NB4 (cell line): ENCODE data around the gene DNAJB1.
"Not testable (repeated sequence)": the region's sequence is repeated elsewhere in the genome, so short reads cannot be mapped to it uniquely, and the experiment has no call there.

ENCODE experiments used
- DNase-seq: peaks from one replicate; pipeline ENCODE4 v3.0.0; 2010; ENCODE audit warnings: low read depth
- H3K4me3 ChIP-seq: one replicate; pipeline ENCODE4 v1.5.1; 2011; ENCODE audit warnings: mild to moderate bottlenecking, low read depth, low read length, moderate library complexity
- MYC ChIP-seq: IDR thresholded peaks from 2 replicates; pipeline ENCODE4 v1.6.1; 2011; ENCODE audit warnings: low read depth, low read length
- POLR2A ChIP-seq: IDR thresholded peaks from 2 replicates; pipeline ENCODE4 v1.6.1; 2011; ENCODE audit warnings: mild to moderate bottlenecking; ENCODE audit not compliant: insufficient read length; ENCODE audit errors: extremely low read depth
- TF ChIP-seq, protein P1 (sequence below): IDR thresholded peaks from 2 replicates; pipeline ENCODE4 v1.6.1; 2011; ENCODE audit warnings: low read depth, low read length
- TF ChIP-seq, protein P2 (sequence below): IDR thresholded peaks from one replicate; pipeline ENCODE4 v1.5.1; 2012; ENCODE audit warnings: low read depth, low read length

The DNAJB1 gene

DNA sequence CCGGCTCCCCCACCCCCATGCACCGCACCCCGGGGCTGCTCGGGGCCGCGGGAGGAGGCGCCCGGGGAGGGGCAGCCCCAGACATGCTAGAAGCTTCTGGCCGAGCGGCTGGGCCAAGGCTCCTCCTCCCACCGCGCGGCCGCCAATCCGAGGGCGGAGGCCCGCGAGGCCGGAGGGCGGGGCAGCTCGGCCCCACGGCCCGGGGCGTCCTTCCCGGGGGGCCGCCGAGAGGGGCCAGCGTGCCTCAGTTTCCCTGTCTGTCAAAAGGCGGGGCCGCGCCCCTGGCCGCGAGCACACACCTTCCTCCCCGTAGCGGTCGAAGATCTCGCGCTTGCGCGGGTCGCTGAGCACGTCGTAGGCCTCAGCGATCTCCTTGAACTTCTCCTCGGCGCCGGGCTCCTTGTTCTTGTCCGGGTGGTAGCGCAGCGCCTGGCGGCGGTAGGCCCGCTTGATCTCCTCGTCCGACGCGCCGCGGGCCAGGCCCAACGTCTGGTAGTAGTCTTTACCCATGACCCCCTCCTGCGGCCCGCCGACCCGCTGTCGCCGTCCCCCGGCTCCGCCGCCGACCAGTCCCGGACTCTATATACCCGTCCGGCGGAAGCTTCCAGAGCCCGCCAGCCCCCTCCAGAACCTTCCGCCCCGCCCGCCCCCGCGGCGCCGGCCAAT, at the start of gene DNAJB1:
Gene DNAJB1 (minus strand): TSS at position 558 of the 666 bp plus-strand sequence. CDS start 48 bp downstream, at position 510.
- peak within 1 kb of the TSS; percentile 68 for H3K4me3 ChIP-seq
- peak; percentile 85 for TF ChIP-seq POLR2A
- TF ChIP-seq, protein P1, sequence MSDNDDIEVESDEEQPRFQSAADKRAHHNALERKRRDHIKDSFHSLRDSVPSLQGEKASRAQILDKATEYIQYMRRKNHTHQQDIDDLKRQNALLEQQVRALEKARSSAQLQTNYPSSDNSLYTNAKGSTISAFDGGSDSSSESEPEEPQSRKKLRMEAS, result no peak
- peak; percentile 72 for DNase-seq

DNA sequence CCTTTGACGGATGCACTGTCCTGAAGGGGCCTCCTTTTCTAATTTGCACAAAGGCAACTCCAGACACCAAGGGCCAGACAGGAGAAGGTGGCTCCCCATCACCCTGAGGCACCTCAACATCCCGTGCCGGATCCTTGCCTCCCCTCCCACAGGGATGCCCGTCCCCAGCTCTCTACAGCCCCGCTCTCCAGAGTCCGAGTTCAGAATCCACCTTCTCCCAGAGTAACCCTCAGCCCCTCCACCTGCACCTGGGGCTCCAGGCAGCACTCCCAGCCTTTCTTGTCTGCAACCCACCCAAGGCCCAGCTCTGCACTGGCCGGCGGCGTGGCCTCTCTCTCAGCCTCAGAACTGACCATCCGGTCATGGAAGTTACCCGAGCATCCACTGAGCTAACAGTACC, 48.9 kb upstream of the DNAJB1 start:
- no peak for DNase-seq
- H3K4me3 ChIP-seq, result no peak overlapping the region
- TF ChIP-seq, protein P1, result no peak
- no peak for TF ChIP-seq POLR2A

DNA sequence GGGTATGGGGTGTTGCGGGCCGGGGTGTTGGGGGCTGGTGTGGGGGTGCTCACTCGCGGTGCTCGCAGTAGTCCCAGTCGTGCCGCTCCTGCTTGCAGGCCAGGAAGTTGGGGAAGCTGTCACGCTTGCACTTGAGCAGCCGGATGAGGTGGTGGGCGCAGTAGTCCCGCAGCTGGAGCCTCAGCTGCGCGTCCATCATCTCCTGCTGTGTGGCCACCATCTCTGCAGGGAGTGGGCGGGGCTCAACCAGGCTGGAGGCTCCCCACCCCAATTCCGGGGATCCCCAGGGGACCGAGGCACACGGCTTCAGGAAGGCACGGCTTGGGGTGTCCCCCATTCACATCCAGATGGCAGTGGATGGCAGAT, 48.5 kb upstream of the DNAJB1 start:
- no peak for DNase-seq
- H3K4me3 ChIP-seq, result no peak overlapping the region
- TF ChIP-seq MYC (no peak), POLR2A (no peak)
- TF ChIP-seq, protein P2, sequence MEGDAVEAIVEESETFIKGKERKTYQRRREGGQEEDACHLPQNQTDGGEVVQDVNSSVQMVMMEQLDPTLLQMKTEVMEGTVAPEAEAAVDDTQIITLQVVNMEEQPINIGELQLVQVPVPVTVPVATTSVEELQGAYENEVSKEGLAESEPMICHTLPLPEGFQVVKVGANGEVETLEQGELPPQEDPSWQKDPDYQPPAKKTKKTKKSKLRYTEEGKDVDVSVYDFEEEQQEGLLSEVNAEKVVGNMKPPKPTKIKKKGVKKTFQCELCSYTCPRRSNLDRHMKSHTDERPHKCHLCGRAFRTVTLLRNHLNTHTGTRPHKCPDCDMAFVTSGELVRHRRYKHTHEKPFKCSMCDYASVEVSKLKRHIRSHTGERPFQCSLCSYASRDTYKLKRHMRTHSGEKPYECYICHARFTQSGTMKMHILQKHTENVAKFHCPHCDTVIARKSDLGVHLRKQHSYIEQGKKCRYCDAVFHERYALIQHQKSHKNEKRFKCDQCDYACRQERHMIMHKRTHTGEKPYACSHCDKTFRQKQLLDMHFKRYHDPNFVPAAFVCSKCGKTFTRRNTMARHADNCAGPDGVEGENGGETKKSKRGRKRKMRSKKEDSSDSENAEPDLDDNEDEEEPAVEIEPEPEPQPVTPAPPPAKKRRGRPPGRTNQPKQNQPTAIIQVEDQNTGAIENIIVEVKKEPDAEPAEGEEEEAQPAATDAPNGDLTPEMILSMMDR, result no peak
- TF ChIP-seq, protein P1, result no peak

DNA sequence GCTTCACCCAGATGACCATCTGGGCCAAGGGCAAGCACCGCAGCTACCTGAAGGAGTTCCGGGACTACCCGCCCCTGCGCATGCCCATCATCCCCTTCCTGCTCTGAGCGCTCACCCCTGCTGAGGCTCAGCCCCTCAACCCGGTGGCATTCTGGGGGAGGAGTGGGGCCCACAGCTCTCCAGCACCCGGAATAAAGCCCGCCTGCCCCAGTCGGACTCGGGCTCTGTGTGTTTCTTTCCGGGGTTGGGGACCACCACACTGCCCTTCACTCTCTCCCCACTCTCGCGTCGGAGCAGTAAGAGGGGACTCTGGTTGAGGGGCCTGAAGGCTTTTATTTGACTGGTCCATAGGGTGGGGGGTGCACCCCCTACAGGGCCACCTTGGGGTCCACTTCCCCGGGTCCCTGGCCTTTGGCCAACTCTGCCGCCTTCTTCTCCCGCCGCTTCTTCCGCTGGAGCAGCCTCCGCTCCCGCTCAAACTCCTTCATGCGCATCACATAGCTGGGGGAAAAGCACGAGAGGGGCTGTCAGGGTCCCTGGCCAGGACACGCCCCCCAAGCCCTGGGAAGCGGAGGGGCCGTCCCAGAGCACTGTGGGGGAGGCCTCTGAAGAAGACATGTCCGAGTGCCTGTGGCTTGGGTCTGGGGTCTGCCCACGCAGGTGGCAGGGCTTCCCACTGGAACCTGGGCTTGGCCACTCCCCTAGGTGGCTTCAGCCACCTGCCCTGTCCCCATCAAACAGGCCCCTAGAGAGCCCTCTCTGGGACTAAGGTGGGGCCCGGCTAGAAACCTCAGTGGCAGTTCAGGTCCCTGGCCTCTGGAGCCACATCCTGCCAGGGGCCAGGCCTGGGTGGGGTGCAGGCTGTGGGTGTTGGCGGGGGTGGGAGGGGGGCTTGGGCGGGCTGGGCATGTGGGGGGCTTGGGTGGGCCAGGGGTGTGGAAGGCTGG, 47.8 kb upstream of the DNAJB1 start:
- TF ChIP-seq, protein P1, result no peak
- TF ChIP-seq, protein P2, result no peak
- TF ChIP-seq MYC (no peak), POLR2A (no peak)
- no peak for DNase-seq
- no peak overlapping the region for H3K4me3 ChIP-seq

DNA sequence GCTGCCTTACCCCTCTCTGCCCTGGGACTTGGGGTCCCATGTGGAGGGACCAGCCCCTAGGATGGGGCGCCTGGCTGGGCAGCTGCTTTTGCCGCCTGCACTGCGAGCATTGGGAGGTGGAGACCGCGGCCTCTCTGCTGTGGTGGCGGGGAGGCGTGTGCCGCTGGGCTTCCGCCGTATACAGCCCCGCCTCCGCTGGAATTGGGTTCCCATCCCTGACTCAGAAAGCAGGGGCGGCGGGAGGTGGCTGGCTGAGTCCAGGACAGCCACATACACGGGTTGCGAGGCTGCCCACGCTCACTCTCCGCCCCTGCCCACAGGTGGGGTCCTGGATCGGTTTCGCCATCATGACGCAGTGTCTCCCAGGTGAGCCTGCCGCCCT, 47.1 kb upstream of the DNAJB1 start:
- TF ChIP-seq POLR2A, result no peak
- TF ChIP-seq, protein P2, result no peak
- TF ChIP-seq, protein P1, result no peak
- no peak for TF ChIP-seq MYC

DNA sequence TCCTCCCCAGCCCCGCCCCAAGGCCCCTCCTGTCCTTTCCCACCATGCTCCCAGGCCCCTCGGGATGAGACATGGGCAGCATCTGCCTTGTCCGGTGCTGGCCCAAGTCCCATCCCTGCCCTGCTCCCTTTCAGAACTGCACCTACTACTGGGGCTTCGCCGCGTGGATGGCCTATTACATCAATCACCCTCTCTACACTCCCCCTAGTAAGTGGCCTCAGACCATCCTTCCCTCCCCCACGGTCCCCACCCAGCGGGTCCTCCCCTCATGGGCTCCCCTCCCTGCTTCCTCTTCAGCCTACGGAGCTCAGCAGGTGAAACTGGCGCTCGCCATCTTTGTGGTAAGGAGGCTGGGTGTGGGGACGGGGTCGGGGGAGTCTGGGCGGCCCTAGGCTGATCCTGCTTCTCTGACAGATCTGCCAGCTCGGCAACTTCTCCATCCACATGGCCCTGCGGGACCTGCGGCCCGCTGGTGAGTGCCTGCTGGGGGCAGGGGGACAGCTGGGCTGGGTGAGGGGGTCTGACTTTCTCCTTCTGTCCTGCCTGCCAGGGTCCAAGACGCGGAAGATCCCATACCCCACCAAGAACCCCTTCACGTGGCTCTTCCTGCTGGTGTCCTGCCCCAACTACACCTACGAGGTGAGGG, 46.6 kb upstream of the DNAJB1 start:
- peak; percentile 59 for DNase-seq
- not testable (repeated sequence) for H3K4me3 ChIP-seq

More for the DNA sequence above, 47.1 kb upstream of the DNAJB1 start:
- no peak overlapping the region for H3K4me3 ChIP-seq
- DNase-seq, result no peak

DNA sequence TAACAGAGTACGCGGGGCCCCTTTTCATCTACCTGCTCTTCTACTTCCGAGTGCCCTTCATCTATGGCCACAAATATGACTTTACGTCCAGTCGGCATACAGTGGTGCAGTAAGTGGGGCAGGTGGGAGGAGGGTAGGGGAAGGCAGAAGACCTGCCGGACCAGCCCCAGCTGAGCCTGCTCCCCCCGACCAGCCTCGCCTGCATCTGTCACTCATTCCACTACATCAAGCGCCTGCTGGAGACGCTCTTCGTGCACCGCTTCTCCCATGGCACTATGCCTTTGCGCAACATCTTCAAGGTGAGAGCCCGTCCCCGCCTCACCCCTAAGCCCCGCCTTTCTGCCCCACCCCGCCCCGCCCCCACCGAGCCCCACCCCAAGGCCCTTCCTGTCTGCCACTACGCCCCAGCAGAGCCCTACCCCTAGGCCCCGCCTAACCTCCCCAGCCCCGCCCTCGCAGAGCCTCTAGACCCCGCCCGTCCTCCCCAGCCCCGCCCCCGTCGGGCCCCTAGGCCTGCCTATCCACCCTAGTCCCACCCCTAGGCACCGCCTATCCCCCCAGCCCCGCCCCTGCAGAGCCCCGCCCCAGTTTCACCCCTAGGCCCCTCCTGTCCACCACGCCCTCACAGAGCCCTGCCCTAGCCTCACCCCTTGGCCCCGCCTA, 45.9 kb upstream of the DNAJB1 start:
- peak; percentile 48 for DNase-seq
- TF ChIP-seq POLR2A, result no peak
- TF ChIP-seq, protein P2, result no peak
- TF ChIP-seq, protein P1, result no peak
- no peak for TF ChIP-seq MYC
- no peak overlapping the region for H3K4me3 ChIP-seq
